BJ (cell line): ENCODE results near the gene SMC1A. TPM values are rescaled to one million over a fixed set of nuclear protein-coding genes. Genes with fewer than 3 reads are reported as not detected.

Source experiments
- CTCF ChIA-PET: fragments of 350-600 bp; formaldehyde crosslinking; extraction: SDS; loops from one replicate; lab custom pipeline; 2021; ENCODE audit warnings: antibody characterized with exemption, inconsistent platforms; lab: Yijun Ruan, JAX
- POLR2A ChIA-PET: fragments of 300-600 bp; sonication (Branson Sonifier 250); formaldehyde crosslinking; extraction: SDS; loops from one replicate; lab custom pipeline; 2021; ENCODE audit warnings: antibody characterized with exemption; lab: Charles Lee
- DNase-seq: peaks from one replicate; pipeline ENCODE4 v3.0.0-alpha.2; 2011; ENCODE audit warnings: low read depth
- H3K27me3 ChIP-seq: 2 replicates; pipeline ENCODE4 v1.6.0; 2011; ENCODE audit warnings: low read length; ENCODE audit not compliant: control insufficient read depth, insufficient read depth
- H3K36me3 ChIP-seq: 2 replicates; pipeline ENCODE4 v1.5.1; 2011; ENCODE audit warnings: low read length; ENCODE audit not compliant: control insufficient read depth, insufficient read depth
- H3K4me3 ChIP-seq: 2 replicates; pipeline ENCODE4 v1.5.1; 2011; ENCODE audit warnings: low read depth, mild to moderate bottlenecking, control low read depth, low read length
- polyA plus RNA-seq: library from polyadenylated mRNA; depleted of rRNA; stranded (reverse); fragments of >200 nt; gene quantifications from 2 replicates; pipeline ENCODE4 v1.2.3, GENCODE V29; 2011
- TF ChIP-seq, protein P1 (sequence below): IDR thresholded peaks from 2 replicates; pipeline ENCODE4 v1.5.1; 2011; ENCODE audit warnings: low read depth, mild to moderate bottlenecking, control low read depth, inconsistent platforms, low read length, moderate library complexity; ENCODE audit not compliant: insufficient read depth

Gene SMC1A
- polyA plus RNA-seq, 1 experiment = 18.7 TPM

DNA sequence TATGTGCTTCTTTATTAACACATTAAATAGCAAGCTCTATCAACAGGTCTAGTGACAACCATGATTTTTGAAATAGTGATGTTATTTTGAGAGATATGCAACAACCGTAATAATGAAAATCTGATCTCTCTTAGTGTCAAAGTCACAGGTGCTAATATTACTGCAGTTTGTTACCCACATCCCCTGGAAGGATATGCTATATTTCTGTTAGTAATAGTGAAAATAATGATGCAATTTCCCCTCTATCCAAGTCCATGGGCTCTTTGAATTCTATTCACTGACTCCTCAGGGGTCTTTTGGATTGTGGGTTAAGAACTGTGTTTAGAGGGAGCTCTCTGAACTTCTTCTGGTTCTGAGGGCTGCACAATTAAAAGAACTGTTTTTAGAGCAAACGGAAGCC lies 14.8 kb upstream of the SMC1A start:
- DNase-seq = no peak
- Histone ChIP-seq H3K4me3 (no peak overlapping the region), H3K36me3 (peaks cover 2% of the 10 kb centered on the region), H3K27me3 (no peaks in the 10 kb centered on the region)
- TF ChIP-seq, protein P1, sequence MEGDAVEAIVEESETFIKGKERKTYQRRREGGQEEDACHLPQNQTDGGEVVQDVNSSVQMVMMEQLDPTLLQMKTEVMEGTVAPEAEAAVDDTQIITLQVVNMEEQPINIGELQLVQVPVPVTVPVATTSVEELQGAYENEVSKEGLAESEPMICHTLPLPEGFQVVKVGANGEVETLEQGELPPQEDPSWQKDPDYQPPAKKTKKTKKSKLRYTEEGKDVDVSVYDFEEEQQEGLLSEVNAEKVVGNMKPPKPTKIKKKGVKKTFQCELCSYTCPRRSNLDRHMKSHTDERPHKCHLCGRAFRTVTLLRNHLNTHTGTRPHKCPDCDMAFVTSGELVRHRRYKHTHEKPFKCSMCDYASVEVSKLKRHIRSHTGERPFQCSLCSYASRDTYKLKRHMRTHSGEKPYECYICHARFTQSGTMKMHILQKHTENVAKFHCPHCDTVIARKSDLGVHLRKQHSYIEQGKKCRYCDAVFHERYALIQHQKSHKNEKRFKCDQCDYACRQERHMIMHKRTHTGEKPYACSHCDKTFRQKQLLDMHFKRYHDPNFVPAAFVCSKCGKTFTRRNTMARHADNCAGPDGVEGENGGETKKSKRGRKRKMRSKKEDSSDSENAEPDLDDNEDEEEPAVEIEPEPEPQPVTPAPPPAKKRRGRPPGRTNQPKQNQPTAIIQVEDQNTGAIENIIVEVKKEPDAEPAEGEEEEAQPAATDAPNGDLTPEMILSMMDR = no peak
- CTCF ChIA-PET = interaction anchor here (0.8 to 3.3 kb wide), 6 partner anchors 9 to 125 kb away, joined by 3 to 17 read pairs (median 5); no protein-coding TSS in a partner anchor
- POLR2A ChIA-PET = no interaction called here

DNA sequence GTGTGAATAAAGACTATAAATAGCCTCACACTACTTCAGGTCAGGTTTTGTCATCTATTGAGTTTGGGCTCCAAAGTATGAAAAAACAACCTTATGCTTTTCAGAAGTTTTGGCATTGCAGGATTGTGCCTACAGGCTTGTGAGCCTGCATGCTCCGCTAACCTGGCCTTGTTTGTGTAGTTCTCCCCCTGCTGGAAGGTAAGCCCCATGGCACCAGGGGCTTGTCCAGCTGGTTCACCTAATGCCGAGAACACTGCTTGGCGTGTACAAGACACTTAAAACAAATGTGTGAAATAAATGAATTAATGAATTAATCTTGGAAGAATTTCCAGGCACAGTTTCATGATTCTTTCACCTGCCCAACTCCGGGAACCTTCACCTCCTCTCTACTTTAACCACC lies 13.5 kb upstream of the SMC1A start:
- H3K4me3 ChIP-seq = no peak overlapping the region
- DNase-seq = no peak
- no peaks in the 10 kb centered on the region for H3K27me3 ChIP-seq
- ChIA-PET CTCF (interaction anchor here (1.3 to 3.3 kb wide), 5 partner anchors 21 to 123 kb away, joined by 3 to 17 read pairs (median 6); no protein-coding TSS in a partner anchor), POLR2A (no interaction called here)
- H3K36me3 ChIP-seq = peaks cover 11% of the 10 kb centered on the region
- TF ChIP-seq, protein P1 = peak; percentile 78

DNA sequence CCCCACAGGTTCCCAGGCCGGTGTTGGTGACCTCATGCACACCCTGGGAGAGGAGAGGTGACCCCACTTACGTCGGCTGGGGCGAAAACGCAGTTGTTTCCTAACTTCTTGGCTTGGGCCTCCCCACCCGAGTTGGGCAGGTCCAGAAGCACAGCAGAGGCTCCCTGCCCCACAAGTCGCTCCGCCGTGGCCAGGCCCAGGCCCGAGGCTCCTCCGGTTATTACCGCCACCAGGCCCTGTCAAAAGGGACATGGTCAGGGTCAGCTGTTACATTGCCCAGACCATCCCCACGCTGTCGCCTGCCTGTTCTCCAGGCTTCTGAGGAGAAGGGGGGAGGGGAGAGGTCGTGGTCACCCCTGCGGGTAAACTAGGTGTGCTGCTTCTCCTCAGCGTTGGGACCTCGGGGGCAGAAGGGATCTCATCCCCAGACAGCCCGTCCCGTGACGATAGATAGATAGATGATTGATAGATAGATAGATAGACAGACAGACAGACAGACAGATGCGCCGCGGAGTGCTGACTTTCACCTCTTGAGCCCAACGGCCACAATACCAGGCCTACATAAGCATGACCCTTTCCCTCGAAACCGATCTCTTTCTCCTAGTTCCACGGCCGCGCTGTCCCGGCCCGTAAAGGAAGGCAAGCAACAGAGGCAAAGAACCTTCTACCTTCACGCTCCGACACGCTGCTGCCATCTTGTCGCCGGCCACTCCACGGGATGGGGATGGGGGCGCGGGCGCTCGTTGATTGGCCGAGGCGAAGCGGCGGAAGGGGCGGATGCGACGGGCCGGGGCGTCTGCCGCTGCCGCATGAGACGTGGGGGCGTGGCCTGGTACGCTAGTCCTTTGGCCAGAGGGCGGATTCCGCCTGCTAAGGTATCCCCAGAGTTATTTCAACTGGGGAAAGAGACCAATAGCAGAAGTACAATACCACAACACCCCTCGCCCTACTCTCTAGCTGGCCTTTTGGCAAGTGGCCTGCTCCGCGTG lies 11.5 kb upstream of the SMC1A start, which contains the start of gene HSD17B10:
HSD17B10 (minus strand) TSS at position 720 of the 989 bp plus-strand sequence; CDS start at position 695, 25 bp downstream.
- Histone ChIP-seq H3K27me3 (no peaks in the 10 kb centered on the region), H3K4me3 (peak within 1 kb of the TSS; percentile 72), H3K36me3 (peaks cover 13% of the 10 kb centered on the region)
- DNase-seq = no peak
- TF ChIP-seq, protein P1 = no peak
- CTCF ChIA-PET = interaction anchor here (0.6 to 3.3 kb wide), 2 partner anchors 121 to 172 kb away, joined by 4 to 17 read pairs; no protein-coding TSS in a partner anchor
- POLR2A ChIA-PET = no interaction called here

DNA sequence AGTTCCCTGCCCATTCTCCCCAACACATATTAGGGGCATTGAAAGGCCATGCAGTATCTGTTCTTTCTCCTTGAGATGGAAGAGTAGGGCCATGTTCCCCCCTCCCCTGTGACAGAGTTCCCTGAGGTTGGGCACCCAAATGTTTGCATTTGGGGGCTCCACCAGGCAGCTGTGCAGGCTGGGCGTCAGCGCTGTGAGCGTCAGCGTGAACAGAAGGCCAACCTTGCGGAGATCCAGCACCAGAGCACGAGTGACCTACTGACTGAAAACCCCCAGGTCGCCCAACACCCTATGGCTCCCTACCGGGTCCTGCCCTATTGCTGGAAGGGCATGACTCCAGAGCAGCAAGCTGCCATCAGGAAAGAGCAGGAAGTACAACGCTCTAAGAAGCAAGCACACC lies 7.8 kb upstream of the SMC1A start:
- TF ChIP-seq, protein P1 = no peak
- no peaks in the 10 kb centered on the region for H3K27me3 ChIP-seq
- no peak overlapping the region for H3K4me3 ChIP-seq
- H3K36me3 ChIP-seq = peaks cover 13% of the 10 kb centered on the region
- no peak for DNase-seq
- POLR2A ChIA-PET = no interaction called here
- CTCF ChIA-PET = no interaction called here

DNA sequence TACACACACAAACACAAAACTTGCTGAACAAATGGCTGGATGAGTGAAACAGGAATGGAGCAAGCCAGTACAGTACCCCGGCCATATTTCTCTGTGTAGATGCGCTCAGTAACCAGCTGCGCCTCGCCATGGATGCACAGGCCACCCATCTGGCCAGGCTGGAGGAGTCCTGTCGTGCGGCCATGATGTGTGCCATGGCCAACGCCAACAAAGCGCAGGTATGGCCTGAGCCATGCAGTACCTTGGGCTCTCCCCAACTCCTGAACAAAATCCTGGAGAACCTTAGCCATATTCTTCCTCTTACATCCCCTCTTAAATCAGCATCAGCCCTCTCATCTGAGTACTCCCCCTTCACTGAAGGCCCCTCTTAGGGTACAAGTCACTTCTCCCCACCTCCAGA lies 7.3 kb upstream of the SMC1A start:
- TF ChIP-seq, protein P1 = no peak
- DNase-seq = no peak
- ChIA-PET POLR2A (no interaction called here), CTCF (no interaction called here)
- Histone ChIP-seq H3K4me3 (no peak overlapping the region), H3K27me3 (no peaks in the 10 kb centered on the region), H3K36me3 (peaks cover 13% of the 10 kb centered on the region)
